Measurements from ENCODE around the gene DNAJC12. TPM values are rescaled to one million over a fixed set of nuclear protein-coding genes. Genes with fewer than 3 reads are reported as not detected.

Gene DNAJC12
- total and polyA plus RNA-seq, 10 donors: 0.43 to 2.0 (median 0.74) TPM; not detected in 1

DNA sequence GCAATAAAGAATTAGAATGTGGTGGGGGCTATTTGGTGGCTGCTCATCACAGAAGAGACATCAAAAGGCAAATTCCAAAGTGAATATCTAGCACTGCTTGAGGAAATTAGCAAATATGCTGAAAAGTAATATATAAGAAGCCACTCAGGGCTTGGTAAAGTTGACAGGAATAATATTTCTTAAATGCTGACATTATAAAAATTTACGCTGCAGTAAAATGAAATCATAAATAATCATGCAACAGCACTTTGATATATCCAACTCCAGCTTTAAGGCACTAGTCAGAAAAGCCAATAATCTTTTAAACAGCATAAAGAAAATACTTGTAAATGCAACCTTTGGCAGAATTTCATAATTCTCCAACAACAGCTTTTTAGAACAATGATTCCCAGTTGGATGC is 36.9 kb downstream of the DNAJC12 start:
- no peaks in the 10 kb centered on the region for H3K36me3 ChIP-seq

DNA sequence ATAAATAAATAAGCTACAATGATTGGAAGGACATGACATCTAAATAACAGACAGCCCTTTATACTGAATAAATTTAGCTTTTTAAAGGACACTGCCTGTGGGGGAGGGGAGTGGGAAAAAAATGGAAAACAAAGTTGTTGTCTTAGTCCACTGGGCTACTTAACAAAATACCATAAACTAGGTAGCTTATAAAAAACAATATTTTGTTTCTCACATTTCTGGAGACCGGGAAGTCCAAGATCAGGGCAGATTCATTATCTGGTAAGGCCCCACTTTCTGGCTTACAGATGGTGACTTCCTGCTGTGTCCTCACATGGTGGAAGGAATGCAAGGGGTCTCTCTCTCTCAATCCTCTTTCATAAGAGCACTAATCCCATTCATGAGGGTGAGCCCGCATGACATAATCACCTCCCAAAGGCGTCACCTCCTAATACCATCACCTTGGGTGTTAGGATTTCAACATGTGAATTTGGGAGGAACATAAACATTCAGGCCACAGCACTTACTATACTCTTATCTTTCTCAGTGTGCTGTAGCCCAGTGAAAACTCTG is 43.0 kb downstream of the DNAJC12 start:
- H3K4me3 ChIP-seq: no peak overlapping the region
- no peak overlapping the region for H3K27ac ChIP-seq
- no peaks in the 10 kb centered on the region for H3K36me3 ChIP-seq
- DNase-seq: no peak
- TF ChIP-seq, protein P1, sequence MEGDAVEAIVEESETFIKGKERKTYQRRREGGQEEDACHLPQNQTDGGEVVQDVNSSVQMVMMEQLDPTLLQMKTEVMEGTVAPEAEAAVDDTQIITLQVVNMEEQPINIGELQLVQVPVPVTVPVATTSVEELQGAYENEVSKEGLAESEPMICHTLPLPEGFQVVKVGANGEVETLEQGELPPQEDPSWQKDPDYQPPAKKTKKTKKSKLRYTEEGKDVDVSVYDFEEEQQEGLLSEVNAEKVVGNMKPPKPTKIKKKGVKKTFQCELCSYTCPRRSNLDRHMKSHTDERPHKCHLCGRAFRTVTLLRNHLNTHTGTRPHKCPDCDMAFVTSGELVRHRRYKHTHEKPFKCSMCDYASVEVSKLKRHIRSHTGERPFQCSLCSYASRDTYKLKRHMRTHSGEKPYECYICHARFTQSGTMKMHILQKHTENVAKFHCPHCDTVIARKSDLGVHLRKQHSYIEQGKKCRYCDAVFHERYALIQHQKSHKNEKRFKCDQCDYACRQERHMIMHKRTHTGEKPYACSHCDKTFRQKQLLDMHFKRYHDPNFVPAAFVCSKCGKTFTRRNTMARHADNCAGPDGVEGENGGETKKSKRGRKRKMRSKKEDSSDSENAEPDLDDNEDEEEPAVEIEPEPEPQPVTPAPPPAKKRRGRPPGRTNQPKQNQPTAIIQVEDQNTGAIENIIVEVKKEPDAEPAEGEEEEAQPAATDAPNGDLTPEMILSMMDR (IDR thresholded peaks at IDR 0.05 in 8 of 11, conservative IDR thresholded peaks at IDR 0.05 in 3 of 11): no peak
- no peak for TF ChIP-seq POLR2A (IDR thresholded peaks at IDR 0.05)
- TF ChIP-seq POLR2AphosphoS5 (IDR thresholded peaks at IDR 0.05): no peak
- WGBS, 5 donors: 53 to 92% (median 78%) methylated on average over 3 of the region's 3 CpGs
- no peaks in the 10 kb centered on the region for H3K9me3 ChIP-seq
- H3K27me3 ChIP-seq (replicated peaks in 1 of 7): no peaks in the 10 kb centered on the region
- intact Hi-C loops (cut with DNase I; ENCODE audit: low total_unique reads): no loop called here
- H3K4me1 ChIP-seq: peaks cover 0 to 8% (median 0%) of the 10 kb centered on the region in 6 donors

More for the DNA sequence above, 36.9 kb downstream of the DNAJC12 start:
- no peak for DNase-seq
- H3K27me3 ChIP-seq (replicated peaks in 1 of 7): no peaks in the 10 kb centered on the region
- H3K4me1 ChIP-seq: no peaks in the 10 kb centered on the region
- intact Hi-C loops (cut with DNase I; ENCODE audit: low total_unique reads): no loop called here
- no peak overlapping the region for H3K27ac ChIP-seq
- H3K4me3 ChIP-seq: no peak overlapping the region
- TF ChIP-seq POLR2A (IDR thresholded peaks at IDR 0.05) (no peak), POLR2AphosphoS5 (IDR thresholded peaks at IDR 0.05) (no peak)
- TF ChIP-seq, protein P1 (IDR thresholded peaks at IDR 0.05 in 8 of 11, conservative IDR thresholded peaks at IDR 0.05 in 3 of 11): no peak
- no peaks in the 10 kb centered on the region for H3K9me3 ChIP-seq
- 93 to 100% (median 98%) methylated on average over 1 of the region's 1 CpG for WGBS, 5 donors

DNA sequence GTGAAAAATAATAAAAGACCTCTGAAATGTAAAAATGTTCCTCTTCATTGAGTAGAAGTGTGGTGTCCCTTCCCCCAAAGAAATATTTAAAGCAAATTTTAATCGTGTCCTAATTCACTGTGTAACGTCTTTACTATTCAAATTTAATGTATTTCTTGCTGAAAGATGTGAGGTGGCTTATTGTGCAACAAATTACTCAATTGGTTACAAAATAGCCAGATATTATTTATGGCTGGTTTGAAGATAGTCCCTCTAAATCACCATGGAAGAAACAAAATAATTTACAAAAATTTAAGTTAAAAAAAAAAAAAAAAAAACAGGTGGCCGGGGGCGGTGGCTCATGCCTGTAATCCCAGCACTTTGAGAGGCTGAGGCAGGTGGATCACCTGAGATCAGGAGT is 43.7 kb downstream of the DNAJC12 start:
- intact Hi-C loops (cut with DNase I; ENCODE audit: low total_unique reads): no loop called here
- H3K4me3 ChIP-seq: no peak overlapping the region
- WGBS, 5 donors: 66 to 87% (median 76%) methylated on average over 4 of the region's 4 CpGs
- TF ChIP-seq POLR2A (IDR thresholded peaks at IDR 0.05) (no peak), POLR2AphosphoS5 (IDR thresholded peaks at IDR 0.05) (no peak)
- TF ChIP-seq, protein P1 (IDR thresholded peaks at IDR 0.05 in 8 of 11, conservative IDR thresholded peaks at IDR 0.05 in 3 of 11): no peak
- H3K9me3 ChIP-seq: no peaks in the 10 kb centered on the region
- no peak overlapping the region for H3K27ac ChIP-seq
- no peaks in the 10 kb centered on the region for H3K36me3 ChIP-seq
- peaks cover 0 to 8% (median 0%) of the 10 kb centered on the region in 6 donors for H3K4me1 ChIP-seq
- DNase-seq: no peak
- H3K27me3 ChIP-seq (replicated peaks in 1 of 7): no peaks in the 10 kb centered on the region

DNA sequence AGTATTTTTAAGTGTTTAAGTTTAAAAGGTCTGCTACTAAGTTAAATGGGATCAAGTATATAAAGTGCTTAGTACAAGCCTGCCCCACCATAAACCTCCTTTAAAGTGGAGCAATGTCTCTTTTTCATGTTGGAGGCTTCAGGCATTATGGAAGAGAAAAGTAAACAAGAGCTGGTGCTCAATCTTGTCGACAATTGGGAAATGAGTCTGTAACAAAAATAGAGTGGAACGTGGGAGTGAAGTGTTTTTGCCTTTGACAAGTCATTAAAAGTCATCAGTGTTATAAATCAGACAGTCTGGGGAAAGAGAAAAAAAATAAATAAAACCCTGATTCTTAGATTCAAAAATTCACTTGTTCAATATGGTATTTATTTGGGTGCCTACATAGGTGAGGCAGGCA is 44.7 kb downstream of the DNAJC12 start:
- TF ChIP-seq POLR2A (IDR thresholded peaks at IDR 0.05) (no peak), POLR2AphosphoS5 (IDR thresholded peaks at IDR 0.05) (no peak)
- TF ChIP-seq, protein P1 (IDR thresholded peaks at IDR 0.05 in 8 of 11, conservative IDR thresholded peaks at IDR 0.05 in 3 of 11): no peak
- H3K27ac ChIP-seq: no peak overlapping the region
- H3K27me3 ChIP-seq (replicated peaks in 1 of 7): no peaks in the 10 kb centered on the region
- H3K36me3 ChIP-seq: no peaks in the 10 kb centered on the region
- H3K4me1 ChIP-seq: peaks cover 0 to 11% (median 0%) of the 10 kb centered on the region in 6 donors
- H3K4me3 ChIP-seq: no peak overlapping the region
- DNase-seq: no peak
- intact Hi-C loops (cut with DNase I; ENCODE audit: low total_unique reads): no loop called here
- WGBS, 5 donors: 24 to 38% (median 33%) methylated on average over 2 of the region's 2 CpGs
- no peaks in the 10 kb centered on the region for H3K9me3 ChIP-seq

All from spleen (tissue), 11 donors.